ENCODE measurements around the gene DGKI.

DNA sequence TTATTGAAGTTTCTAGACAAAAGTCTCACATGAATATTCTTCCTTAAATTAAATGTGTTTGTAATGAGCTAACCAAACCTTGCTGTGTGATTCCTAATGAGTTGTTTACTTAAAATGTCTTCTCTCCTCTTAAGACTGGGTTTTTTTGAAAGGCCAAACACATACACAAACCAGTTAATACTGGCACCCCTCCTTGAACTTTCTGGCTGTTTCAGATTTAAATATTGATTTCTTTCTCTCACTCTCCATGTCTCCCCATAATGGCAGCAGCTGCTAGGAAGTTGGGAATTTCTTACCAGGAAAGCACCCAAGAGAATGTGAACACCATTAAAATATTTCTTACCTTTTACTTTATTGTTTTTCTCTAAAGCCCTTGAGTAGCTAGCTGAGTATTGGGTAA lies 491.8 kb downstream of the DGKI start:
- TF ChIP-seq POLR2A (IDR thresholded peaks at IDR 0.05) = no peak
- TF ChIP-seq, protein P1, sequence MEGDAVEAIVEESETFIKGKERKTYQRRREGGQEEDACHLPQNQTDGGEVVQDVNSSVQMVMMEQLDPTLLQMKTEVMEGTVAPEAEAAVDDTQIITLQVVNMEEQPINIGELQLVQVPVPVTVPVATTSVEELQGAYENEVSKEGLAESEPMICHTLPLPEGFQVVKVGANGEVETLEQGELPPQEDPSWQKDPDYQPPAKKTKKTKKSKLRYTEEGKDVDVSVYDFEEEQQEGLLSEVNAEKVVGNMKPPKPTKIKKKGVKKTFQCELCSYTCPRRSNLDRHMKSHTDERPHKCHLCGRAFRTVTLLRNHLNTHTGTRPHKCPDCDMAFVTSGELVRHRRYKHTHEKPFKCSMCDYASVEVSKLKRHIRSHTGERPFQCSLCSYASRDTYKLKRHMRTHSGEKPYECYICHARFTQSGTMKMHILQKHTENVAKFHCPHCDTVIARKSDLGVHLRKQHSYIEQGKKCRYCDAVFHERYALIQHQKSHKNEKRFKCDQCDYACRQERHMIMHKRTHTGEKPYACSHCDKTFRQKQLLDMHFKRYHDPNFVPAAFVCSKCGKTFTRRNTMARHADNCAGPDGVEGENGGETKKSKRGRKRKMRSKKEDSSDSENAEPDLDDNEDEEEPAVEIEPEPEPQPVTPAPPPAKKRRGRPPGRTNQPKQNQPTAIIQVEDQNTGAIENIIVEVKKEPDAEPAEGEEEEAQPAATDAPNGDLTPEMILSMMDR (IDR thresholded peaks at IDR 0.05 in 4 of 5, conservative IDR thresholded peaks at IDR 0.05 in 1 of 5) = no peak
